HG03520 (cell line): ENCODE measurements around the gene MAN1B1.
"Not testable (repeated sequence)": the region's sequence is repeated elsewhere in the genome, so short reads cannot be mapped to it uniquely, and the experiment has no call there.

Experiments used
- ATAC-seq: cut with Tn5 transposase; IDR thresholded peaks from one replicate; pipeline ENCODE4 v1.9.1; 2021; ENCODE audit warnings: mild to moderate bottlenecking, moderate library complexity; ENCODE audit not compliant: unreplicated experiment

Gene MAN1B1

DNA sequence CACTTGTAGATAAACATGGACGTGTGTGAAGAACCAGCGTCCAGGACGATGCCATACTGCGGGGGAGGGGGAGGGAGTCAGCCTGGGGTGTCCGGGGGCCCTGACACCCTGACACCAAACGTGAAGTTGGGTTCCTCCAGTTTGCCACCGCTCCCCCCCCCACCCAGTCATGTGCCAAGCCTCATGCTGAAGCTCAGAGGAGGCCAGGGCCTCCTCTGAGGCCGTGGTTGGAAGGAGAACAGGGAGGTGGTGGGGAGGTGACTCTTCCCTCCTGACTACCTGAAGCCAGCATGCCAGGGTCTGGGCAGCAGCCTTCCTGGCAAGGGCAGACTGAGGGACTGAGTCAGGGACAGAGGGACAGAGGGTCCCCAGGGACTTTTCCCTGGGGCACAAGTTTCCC lies 34.5 kb upstream of the MAN1B1 start:
- no peak for ATAC-seq

DNA sequence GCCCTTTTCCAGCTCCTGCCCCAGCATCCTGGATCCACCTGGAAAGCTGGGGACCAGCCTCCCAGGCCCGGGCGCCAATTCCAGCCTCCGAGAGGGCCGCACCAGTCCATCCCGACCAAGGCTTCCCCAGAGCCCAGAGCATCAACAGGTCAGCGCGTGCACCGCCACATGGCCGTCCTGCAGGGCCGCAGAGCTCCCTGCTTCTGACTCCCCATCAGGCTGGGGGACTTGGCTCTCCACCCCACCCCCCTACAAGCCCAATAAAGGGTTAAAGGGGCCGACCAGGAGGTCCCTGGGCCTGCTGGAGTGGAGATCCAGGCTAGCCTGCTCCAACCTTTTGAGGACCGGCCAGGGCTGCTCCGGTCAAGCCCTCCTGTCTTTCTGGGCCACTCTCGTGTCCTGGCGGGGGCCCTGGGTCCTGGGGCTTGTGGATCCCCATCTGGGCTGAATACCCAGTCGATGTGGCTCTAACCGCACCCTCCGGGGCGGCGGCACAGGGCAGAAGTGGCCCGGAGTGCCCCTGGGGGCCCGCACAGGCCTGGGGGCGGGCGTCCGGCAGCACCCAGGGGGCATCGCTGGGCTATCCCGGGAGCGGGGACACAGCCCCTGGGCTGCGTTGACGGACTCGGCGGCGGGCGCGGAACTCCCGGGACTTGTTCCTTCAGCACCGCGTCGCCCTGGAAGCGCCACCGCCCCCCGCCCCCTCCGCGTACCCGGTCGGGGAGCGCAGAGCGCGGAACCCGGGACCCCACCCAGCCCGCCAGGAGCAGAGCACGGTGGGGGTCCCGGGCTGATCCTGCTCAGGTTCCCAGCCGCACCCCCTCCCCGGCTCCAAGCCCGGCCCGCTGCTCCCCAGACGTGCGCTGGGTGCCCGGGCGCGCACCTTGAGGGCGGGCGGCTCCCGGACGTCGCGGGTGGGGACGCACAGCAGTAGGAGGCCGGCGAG lies 33.5 kb upstream of the MAN1B1 start:
- no peak for ATAC-seq

DNA sequence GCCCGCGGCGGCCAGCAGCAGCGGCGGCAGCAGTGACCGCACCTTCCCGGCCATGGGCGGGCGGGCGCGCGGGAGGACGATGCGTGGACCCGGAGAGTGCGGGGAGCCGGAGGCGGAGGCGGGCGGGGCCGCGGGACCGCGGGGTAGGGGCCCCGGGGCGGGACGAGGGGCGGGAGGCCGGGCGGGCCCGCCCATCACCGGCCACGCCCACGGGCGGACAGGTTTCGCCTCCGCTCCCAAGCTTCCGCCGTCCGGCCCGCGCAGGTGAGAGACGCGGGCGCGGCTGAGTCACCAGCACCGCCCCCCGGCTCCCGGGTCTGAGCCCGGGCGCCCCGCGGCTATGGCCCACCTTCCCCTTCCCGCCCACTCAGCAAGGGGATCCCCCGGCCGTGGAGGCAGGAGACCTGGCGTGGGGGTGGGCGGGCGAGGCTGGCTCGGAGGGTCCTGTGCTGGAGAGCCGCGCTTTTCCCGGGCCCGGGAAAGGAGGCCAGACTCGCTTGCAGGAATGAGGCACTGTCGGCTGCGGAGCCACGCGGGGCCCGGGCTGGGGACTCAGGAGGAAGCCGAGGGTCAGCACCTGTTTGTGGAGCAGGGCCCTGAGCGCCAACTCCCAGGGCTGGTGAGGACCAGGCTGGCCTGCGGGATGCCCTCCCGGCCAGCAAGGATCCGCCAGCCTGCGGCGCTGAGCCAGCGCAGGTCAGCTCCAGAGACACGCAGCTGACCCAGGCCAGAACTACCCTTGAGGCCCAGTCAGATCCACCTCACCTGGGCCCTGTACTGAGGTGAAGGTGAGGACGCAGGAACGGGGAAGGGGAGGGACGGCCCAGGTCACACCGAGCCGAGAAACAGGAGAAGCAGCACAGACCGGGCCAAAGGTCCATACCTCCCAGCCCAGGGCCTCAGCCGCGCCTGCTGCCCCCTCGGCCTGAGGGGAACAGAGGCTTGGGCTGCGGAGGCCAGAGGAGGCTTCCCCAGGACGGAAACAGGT lies 32.5 kb upstream of the MAN1B1 start, which contains the start of gene ENTPD2:
ENTPD2 (minus strand) TSS at position 118 of the 988 bp plus-strand sequence; CDS start at position 54, 64 bp downstream.
- ATAC-seq: no peak

DNA sequence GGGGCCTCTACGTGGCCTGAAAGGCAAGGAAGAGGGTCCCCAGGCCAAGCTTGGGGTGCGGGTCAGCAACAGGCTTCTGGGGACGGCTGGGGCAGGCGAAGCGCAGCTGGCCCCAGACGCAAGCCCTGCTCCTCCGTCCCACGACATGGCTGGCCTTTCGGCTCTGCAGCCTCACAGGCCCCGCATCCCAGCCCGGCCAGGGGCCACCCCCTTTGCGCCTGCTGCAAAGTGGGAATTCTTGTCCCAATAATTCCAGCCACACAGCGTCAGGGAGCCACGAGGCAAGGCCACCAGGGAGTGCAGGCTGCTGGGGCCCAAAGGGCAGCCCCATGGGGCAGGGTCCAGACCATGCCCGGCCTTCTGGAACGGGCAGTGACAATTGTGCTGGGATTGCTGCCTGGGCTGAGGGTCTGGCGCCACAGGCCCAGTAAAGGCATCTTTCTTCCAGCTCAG lies 31.8 kb upstream of the MAN1B1 start:
- no peak for ATAC-seq

GRCh38 chr9:137055385-137056364 lies 31.1 kb upstream of the MAN1B1 start:
- ATAC-seq: no peak

GRCh38 chr9:137056739-137057415 lies 29.9 kb upstream of the MAN1B1 start:
- no peak for ATAC-seq

DNA sequence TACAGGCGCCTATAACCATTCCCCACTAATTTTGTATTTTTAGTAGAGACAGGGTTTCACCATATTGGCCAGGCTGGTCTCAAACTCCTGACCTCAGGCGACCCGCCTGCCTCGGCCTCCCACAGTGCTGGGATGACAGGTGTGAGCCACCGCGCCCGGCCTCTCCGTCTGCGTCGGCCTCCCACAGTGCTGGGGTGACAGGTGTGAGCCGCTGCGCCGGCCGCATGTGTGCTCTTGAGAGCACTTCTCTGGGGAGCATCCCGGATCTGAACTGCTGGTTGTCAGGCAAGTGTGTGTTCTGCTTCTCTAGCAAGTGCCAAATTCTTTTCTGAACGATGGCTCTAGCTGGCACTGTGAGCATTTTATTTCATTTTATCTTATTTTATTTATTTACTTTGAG lies 29.2 kb upstream of the MAN1B1 start:
- ATAC-seq: no peak

DNA sequence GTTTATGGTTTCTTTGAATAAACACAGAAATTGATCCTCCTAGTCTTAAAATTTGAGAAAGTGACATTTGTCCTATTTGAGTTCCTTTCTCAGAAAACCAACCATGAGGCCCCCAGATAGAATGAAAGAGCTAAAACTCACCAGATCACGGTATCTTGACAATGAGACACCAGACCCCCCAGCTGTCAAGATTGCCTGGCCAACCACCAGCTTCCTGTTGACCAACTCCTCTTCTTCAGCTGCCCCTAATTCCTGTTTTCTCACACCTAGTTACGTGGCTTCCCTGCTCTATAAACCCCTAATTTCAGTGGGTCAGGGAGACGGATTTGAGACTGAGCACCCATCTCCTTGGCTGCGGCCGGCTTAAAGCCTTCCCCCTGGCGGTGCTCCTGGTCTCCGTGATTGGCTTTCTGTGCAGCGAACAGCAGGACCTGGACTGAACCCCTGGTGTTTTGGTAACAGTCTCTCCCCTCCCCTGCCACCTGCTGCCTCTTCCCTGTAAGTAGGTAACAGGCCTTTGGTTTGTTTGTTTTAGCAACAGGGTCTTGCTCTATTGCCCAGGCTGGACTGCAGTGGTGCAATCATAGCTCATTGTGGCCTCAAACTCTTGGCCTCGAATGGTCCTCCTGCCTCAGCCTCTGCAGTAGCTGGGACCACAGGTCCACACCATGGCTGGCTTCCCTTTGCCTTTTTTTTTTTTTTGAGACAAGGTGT lies 28.1 kb upstream of the MAN1B1 start:
- ATAC-seq: no peak

- ATAC-seq: no peak
Observed at GRCh38 chr9:137062384-137062783, 24.4 kb upstream of the MAN1B1 start.

DNA sequence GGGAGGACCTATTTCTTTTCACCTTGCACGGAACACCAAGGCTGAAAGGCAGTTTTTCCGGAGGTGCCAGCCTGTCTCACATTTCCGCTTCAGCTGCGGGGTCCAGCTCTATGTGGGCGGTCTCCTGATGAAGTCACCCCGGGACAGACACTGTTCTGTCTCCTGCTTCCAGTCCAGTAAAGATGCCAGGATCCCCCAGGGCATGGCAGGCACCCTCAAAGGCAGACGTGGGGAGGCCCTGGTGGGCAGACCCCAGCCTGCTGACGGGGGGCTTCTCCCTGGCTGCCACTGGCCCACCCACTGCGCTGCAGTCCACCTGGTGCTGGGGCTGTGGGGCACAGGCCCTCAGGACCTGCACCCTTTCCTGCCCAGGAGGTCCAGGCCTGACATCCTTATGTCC lies 24.0 kb upstream of the MAN1B1 start:
- ATAC-seq: not testable (repeated sequence)

GRCh38 chr9:137063311-137064026 lies 23.3 kb upstream of the MAN1B1 start:
- ATAC-seq: no peak

DNA sequence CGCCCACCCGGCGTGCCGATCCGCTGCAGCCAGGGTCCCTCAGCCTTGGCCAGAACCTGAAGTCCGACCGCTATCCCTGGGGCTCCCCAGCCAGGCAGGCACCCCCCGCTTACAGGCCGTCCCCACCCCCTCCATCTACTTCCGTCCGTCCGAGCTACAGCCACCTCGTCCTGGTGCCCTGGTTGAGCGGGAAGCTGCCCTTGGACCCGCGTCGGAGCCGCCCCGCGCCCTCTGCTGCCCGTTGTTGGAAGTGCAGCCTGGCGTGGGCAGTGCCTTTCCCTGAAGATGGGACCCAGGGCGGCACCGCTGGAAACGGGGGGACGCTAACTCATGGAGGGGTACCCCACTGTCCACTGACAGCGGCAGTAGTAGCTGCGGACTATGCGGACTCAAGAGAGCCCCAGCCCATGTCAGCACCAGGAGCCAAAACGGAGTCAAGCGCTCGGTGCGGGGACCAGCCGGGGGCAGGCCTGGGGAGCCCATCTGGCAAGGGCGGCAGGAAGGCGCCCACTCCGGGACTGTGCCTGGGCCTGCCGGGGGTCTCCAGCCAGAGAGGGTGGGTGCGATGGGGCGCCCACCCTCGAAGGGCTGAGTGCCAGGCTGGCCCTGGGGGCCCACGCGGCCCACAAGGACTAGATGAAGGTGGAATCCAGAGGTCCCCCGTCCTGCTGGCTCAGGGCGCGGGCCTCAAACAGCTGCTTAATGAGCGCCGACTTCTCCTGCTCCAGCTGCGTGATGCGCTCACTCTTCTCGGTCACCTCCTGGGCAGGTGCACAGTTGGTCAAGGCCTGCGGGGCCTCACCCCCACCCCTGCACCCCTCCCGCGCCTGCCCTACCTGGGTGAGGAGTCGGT lies 22.5 kb upstream of the MAN1B1 start:
- no peak for ATAC-seq

DNA sequence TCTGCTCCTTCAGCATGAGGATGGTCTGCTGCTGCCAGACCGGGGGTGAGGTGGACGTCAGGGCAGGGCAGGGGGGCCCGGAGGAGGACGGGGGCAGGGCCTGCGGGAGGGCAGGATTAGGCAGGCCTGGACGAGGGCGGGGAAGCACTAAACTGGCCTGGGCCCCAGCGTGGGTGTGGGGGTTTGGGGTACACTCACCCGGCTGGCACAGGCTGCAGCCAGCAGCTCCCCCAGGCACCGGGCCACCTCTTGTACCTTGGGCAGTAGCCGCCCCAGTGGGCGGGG lies 22.0 kb upstream of the MAN1B1 start:
- no peak for ATAC-seq

DNA sequence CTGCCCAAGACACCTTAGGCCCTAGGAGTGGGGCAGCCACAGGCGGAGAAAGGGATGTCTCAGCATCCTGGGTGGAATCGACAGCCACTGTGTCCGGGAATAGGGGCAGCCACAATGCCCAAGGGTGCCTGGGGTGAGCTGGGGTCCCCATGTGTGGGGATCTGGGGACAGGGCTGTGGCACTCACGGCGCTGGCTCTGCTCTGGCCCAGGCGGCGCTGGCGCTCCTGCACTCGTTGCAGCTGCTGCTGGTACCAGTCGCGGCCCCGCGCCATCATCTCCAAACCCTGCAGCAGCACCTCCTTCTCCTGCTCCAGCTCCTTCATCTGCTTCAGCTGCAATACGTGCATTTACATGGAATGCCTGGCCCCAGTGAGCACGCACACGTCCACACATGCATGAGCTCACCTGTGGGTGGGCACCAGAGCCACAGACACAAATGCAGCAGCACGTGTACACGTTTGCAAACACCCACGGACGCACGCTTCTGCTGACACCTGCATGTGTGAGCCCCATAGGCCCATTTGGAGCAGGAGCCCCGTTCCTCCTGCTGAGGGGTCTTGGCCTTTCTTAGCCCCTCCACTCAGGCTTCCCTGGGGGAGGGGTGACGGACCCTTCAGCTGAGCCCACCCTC lies 21.3 kb upstream of the MAN1B1 start:
- no peak for ATAC-seq

DNA sequence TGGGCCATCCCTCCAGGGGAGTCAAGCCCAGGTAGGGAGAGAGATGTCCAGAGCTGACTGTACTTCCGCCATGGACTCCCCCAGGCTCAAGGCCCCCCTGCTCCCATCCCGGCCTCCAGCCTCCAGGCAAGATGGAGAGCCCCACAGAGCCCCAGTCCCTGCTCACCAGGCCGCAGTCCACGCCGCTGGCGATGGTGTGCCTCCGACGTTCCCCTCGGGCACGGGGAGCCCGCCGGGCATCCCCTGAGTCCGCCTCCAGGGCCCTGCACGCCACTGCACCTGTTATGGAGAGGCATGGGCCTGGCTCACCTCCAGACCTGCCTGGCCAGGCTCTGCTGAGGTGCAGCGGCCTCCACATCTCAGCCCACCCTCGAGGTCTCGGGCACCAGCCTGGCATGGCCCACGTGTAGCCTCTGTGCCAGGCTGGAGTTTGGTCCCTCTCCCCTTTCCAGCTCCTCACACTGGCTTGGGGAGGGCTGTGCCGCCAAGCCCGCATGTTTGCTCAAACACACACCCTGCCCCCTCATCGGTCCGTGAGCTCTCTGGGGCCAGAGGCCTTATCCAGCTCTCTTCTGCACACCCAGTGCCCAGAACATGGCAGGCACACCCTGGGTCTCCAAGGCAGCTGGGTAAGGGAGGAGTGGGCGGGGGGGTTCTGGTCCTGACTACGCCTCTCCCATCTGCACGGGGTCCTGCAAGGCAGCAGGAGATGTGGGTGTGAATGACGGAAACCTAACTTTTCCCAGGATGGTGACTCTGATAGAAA lies 20.5 kb upstream of the MAN1B1 start:
- no peak for ATAC-seq

GRCh38 chr9:137067860-137068538 lies 18.8 kb upstream of the MAN1B1 start:
- no peak for ATAC-seq
